Globus pallidus (tissue), 1 donor: Measurements from ENCODE around the gene GNL1.

ENCODE experiments used
- DNase-seq: peaks from one replicate; pipeline ENCODE4 v3.0.0-alpha.2; 2015; ENCODE audit warnings: low spot score

The GNL1 gene

DNA sequence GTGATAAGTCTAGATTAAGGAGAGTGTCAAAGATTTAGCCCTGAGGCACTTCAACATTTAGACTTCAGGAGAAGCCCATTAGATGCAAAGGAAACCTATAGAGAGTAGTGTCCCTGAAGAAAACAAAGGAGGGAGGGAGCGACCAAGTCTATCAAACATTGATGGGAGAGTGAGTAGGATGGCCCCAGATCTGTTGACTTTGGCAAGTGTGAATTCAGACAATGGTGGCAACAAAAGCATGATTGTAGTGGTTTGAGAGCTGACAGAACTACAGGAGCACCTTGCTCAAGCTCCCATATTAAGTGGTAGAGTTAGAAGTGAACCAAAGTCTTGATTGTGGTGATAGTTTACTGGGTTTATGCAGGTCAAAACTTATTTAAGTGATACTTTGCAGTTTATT is 14.0 kb upstream of the GNL1 start:
- DNase-seq = no peak

DNA sequence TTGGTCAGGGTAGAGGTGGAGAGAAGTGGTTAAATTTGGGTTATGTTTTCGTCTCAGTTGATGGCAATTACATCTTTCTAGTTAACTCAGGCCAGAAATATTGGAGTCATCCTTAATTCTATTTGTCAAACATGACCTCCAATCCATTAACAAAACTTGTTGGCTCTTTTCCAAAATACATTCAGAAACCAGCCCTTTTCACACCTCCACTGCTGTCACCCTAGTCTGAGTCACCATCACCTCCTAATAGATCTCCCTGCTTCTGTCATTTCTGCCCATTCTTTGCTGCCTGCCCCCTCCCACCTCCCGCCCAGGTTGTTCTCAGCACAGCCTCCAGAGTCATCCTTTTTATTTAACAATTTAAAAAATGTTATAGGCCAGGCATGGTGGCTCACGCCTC is 12.0 kb upstream of the GNL1 start:
- no peak for DNase-seq

DNA sequence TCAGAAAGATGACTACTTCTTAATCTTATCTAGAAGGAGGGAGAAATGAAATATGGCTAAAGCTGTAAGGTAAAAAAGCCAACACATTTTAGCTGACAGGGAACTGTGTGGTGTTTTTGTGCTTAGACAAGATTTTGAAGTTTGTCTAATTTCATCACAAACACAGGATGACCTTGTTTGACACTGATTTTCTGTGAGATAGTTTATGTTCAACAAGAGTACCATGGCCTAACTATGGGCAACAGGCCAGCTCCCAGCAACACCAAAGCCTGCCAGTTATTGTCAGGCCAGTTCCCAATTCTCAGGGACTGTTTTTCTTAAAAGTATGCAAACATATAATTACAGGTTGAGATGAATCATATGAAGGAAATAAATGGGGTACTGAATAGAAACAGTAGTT is 9.5 kb upstream of the GNL1 start:
- no peak for DNase-seq

DNA sequence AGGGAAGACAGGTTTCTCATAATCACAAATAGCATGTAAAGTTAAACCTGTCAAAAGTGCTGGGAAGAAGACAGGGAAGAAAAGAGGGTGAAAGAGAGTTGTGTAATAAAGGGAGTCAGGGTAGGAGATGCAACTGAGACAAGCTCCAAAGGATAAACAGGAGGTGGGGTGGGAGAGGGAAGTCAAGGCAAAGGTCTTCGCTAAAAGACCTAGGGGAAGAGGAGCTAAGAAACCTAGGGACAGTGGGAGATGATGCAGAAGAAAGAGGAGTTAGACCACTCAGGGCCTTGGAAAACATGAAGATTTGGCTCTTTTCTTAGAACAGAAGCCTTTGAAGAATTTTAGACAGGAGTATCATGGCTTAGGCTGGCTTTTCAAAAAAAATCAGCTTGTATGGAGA is 7.8 kb upstream of the GNL1 start:
- DNase-seq = no peak

DNA sequence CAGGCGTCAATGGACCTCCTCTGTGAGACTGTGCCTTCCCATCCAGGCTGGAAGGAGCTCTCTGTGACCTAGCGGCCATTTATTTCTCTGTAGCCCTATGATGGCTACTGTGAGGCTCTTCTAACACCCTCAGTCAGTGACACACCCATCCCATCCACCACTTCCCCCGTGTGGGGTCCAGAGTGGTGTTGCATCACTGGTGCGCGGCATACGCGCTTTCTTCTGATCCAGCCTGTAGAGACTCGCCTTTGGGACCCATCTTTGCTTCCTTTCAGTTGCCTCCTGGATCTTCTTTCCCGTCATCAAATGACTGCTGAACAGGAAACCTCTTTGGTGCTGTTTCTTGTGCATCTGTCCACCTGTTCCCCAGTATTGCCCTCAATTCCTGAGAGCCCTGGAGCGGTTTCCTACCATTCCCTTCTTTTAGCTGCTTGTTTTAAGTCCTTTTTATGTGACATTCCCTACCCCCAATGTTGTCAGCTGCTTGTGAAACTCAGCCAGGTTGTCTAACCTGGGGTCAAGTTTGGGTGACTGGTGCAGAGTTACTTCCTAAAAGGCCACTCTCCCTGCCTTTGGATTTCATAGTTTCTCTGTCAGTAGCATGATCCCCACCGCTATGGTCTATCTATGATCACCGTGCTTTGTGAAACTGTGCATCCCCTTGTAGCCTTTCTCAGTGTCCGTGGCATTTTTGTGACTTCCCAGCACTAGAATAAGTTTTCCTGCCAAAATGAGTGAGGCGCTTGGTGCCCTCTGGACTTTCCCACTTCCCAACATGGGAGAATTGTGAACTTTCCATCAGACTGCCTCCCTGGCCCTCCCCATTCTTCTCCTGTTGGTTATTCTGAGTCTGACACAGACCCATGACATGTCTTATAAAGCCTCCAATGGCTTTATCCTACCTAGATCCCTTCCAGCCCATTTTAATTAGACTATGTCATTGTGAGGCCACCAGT is 6.5 kb upstream of the GNL1 start:
- no peak for DNase-seq

DNA sequence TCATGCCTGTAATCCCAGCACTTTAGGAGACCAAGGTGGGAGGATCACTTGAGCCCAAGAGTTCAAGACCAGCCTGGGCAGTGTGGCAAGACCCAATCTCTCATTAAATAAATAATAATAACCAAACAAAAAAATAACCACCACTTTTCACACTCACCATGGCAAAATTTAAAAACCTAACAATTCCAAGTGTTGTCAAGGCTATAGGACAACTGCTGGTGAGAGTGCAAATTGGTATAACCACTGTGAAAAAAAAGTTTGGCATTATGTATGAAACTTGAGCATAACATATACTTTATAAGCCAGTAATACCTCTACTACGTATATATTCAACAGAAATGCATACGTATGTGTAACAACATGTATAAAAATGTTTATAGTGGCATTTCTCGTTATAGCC is 4.6 kb upstream of the GNL1 start:
- no peak for DNase-seq

DNA sequence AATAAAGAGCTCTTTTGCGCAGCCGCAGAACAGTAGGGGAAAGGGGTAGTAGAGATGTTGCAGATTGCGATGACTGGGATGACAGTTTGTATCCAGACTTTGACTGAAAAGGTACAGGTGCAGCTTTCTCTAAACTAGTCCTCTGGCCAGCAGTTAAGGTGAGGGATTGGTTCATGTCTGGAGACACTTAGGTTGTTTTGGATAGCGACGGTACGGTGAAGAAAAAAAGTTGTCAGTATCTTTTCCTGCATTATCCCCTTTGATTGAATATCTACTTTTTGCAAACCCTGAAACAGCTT is 1.3 kb upstream of the GNL1 start:
- no peak for DNase-seq

DNA sequence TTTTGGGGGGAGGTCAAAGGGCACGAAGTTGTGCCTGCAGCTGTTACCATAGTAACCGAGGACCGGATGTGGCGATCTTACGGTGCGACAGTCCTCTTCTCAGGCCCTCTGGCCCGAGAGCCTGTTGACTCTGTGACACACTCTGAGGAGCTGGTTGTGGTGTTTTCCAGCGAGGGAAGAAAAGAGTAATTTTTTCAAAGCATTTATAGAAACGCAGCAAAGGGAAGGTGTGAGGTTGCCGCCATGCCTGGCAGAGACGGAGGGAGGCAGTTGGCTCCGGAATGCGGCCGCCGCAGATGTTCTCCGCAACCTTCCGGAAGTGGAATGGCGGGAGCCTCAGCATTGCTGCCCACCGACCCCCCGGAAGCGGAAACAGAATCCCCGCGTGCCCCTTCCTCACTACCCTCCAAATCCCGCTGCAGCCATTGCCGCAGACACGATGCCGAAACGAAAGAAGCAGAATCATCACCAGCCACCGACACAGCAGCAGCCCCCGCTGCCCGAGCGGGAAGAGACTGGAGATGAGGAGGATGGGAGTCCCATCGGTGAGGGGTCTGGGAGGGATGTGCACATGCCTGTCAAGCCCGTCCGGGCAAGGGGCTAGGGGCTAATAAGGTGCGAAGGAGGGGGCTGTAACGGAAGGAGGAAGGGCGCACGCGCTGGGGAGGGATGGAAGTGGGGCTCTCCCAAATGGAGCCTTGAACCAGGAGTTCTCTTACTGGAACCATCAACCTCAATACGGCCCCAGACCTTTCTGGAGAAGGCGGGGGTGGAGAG is 805 bp upstream of the GNL1 start, which contains the start of gene PRR3:
PRR3 (plus strand) TSS at position 390 of the 777 bp plus-strand sequence; CDS start at position 440, 50 bp downstream.
- DNase-seq = peak; percentile 95

DNA sequence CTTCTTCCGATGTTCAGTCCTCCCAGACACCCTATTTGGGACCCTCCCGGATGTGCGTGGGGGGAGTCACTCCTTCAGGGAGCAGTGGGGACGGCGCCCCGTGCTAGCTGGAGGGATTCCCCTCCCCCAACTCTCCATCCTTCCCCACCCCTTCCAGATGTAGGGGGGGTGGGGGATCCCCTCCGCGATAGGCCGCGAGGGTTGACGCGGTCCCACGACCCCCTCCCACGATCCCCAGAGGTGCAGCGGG is 548 bp downstream of the GNL1 start:
- DNase-seq = no peak

DNA sequence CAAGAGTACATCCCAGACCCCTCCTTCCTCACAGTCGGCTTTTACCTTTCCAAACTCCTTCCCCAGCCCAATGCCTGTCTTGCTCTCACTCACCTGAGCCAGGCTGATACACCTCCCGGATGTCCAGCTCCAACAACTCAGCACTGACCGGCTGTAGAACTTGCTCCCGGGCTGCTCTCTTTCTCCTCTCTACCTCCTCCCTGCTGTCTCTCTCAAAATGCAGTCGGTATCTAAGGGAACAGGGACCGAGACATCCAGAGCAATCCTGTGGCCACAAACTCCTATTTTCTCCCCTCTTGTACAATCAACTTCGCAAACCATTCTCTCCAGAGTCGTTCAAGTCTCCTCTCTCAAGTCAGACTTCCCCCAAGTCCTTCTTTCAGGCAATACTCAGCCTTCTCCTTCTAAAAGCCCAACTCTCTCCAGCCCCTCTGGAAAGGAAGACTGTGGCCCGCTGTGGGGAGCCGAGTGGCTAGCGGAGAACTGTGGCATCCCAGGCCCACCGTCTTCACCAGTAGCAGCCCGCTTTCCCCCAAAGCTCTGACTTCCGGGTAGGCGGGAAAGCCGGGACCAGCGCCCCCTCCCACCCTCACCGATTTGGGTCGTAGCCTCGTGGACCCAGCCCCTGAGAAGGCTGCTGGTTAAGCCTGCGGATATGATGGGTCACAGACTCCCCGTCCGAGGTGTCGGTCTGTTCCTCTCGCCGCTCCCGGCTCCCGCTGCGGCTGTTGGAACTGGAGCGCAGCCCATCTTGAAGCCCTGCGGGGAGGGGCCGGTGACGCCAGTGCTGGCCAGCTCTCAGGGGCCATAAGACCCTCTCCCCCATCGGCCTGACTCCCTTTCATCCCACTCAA is 1.1 kb downstream of the GNL1 start:
- DNase-seq = peak; percentile 11

DNA sequence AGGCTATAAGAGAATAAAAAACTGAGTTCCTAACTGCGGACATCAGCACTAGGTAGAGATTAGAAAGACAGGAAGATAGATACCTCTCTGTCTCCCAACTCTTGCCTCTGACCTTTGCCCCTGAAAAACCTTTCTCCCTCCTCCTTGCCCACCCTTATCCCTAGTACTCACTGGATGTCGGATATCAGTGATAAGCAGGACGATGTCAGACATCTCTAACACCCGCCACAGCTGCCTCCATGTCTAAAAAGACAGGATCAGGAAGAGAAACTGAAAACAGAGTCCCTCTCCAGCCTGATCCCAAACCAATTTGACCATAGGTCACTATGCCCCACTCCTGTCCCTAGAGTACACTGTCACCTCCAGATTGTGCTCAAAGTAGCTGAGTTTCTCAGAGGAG is 1.9 kb downstream of the GNL1 start:
- DNase-seq = no peak

DNA sequence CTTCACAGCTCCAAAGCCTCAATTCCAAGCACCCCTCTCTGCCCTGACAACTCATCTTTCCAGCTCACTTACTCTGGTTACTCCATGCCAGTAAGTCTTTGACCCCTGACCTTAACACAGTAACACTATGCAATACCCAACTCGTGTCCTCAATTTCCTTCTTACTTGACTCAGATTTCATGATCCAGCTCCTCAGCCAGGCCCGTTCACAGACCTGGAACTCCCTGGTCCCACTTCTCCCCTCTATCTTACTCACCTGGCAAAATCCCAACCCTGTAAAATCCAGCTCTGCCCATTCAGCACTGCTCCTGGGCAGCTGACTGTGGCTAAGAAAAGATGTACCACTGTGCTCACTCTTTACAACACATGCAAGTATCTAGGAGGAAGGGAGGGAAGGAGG is 7.9 kb downstream of the GNL1 start:
- DNase-seq = no peak

DNA sequence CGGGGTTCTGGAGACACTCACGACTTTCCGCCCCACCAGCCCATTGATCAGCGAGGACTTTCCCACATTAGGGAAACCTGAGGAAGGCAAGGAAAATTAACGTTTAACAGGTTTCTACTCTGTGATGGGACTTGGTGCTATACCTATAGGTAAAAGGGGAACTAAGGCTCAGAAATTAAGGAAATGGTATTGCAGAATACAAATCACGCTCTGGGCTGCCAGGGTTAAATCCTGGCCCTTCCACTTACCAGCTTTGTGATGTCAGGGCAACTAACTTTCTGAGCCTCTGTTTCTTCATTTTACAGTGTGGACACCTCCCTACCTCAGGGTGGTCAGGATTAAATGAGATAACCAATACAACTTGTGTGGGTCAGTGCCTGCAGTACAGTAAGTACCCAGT is 8.8 kb downstream of the GNL1 start:
- no peak for DNase-seq

DNA sequence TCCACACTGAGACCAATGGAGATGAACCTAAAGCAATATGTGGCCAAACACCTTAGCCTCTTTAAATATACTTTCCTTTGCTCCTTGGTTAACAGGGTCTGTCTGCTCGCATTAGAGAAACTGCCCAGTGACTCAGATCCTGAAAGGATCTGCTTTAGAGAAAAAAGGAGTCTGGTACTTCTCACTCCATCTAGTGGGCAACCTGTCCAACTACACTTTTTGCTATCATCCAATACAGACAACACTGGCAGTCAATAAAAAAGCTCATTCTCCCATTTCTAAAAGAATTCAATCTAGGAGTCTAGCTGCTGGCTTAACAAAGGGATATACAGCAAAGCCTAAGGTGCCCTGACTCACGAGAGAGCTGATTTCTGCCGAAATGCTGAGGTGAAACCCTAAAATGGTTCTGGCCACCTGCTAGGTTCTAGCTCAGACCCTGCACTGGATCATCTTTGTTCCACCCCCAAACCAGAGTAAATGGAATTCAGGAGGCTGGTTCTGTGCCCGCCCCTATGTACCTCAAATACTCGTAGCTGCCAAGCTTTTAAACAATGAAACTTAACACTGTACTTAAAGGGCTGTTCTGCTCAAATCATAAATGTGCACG is 11.5 kb downstream of the GNL1 start:
- peak; percentile 33 for DNase-seq

DNA sequence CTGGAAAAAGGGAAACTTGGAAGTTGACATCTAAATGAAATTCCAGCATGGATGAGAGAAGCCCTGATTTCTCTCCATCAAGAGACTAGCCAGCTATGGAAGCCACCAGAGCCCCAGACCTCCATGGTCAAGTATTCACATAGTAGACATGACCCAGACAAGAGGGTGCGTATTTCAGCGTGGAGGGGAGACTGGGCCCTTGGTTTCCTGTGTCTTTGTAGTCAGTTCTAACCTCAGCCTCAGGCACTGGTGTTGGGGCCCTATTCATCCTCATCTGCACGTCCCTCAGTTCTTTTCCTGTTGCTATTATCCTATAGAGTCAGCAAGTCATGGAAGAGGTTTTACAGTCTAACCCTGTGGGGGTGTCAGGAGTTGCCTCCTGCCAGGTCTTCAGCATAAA is 12.5 kb downstream of the GNL1 start:
- no peak for DNase-seq

DNA sequence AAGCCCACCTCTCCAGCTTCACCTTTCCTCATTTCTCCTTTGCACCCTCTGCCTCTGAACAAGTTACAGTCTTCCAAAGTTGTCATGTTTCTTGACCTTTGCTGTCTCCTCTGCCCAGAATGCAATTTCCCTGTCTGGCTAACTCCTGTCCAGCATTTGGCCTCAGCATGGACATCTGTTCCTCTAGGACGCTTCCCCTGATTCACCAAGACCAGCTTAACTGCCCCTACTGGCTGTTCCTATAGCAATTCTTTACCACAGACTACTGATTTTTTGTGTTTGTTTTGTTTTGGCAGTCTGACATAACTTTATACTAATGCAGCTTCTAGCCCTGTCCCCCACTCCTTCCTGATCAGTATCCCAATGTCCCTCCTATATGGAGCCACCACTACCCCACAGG is 13.4 kb downstream of the GNL1 start:
- no peak for DNase-seq

DNA sequence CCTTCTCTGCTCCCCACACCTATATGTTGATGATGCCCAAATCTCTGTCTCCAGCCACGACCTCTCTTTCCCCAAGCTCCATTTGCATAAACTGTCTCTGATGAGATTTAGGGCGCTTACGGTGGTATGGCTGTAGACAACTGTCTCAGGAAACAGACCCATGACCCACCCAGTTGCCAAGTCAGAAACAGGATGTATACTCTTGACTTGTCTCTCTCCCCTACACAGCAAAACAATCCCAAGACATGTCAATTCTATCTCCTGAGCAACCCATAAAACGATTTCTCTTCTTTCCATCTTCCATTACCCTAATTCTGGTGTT is 13.9 kb downstream of the GNL1 start:
- no peak for DNase-seq

DNA sequence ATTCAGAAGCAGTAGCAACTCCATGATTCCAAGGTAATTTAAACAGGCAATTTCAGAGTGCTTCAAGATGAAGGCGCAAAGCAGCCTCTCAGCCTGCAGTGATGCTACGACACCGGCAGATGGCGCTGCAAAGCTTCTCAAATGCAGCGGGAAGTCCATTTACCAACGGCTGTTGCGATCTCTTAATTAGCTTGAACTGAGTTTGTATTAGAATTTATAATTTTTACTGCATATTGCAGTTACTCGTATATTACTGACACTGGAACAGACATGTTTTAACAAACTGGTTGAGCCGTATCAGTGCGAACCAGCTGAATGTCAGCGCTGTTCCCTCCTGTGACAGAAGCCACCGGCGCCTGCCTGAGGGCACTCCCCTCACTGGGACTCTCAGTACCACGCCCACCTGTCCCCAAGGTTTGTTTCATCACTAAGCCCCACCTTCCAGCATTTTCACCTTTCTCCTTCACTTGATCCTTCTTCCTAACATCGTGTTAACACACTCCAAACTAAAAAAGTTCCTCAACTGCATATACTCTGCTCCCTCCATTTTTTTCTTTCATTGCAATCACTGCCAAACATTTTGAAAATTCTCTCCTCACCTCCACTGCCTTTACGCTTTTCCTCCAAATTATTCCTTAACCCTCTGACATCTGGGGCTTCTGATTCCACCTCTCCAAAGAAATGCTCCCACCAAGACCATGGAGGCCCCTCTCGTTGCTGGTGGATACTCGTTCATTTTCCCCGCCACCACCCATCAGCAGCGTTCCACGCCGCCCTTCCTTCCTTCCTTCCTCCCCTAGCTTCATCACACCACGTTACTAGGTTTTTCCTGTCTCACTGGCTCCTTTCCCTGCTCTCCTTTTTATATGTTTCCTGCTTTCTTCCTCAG is 14.5 kb downstream of the GNL1 start:
- peak; percentile 79 for DNase-seq

DNA sequence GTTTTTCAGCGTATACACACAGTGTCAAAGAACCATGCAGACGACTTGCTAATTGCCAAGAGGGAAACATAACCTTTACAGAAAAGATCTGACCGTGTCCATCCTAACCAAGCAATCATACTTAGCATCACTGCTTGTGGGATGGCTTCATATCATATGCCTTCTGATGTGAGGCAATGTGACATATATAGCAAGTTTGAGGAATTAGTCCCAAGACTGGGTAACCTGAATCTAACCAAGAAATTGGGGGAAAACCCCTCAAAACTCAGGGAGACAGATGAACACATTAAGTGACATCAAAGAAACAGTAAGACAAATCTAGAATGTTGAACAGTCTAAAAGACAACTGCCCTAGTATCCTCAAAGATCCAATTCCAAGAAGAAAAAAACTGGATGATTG is 18.4 kb downstream of the GNL1 start:
- DNase-seq = no peak

DNA sequence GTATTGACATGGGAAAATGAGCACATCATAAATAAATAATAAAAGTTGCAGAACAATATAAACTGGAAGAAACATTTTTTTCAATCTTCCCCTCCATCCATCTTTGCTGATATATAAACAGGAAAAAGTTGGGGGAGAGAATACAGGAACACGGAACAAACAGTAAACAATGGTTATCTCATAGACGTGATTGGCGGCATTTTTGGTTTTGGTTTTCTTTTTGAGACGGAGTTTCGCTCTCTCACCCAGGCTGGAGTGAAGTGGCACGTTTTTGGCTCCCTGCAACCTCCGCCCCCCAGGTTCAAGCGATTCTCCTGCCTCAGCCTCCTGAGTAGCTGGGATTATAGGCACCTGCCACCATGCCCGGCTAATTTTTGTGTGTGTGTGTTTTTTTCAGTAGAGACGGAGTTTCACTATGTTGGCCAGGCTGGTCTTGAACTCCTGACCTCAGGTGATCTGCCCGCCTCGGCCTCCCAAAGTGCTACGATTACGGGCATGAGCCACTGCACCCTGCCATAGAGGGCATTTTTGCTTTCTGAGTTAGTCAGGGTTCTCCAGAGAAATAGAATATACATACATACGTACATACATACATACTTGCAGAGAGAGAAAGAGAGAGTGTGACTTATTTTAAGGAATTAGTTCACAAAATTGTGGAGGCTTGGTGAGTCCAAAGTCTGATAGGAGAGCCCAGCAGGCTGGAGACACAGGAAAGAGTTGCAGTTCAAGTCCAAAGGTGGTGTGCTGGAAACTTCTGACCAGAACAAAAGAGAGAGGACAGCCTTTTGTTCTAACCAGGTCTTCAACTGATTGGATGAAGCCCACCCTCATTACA is 22.6 kb downstream of the GNL1 start:
- DNase-seq = no peak

DNA sequence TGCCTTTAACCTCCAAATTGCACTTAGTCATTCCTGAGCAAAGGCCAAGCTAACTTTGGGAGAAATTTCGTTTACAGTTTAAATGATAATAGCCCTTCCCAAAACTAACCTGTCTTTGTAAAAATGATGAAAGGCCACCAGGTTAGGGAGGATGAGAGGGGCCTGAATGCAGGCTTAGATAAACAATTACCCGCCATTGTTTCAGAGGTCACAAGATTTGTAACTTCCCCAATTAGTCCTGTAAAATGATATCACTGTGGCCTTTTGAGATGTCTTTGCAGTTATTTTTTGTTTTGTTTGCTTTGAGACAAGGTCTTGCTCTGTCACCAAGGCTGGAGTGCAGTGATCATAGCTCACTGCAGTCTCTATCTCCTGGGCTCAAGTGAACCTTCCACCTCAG is 26.3 kb downstream of the GNL1 start:
- no peak for DNase-seq
